ENCODE data around the gene IL37. TPM values are rescaled to one million over a fixed set of nuclear protein-coding genes. Genes with fewer than 3 reads are reported as not detected.

IL37 gene
- total RNA-seq, 1 donor from 2014 or later = not detected

- no peak for ATAC-seq
- TF ChIP-seq CTCF (IDR thresholded peaks at IDR 0.05) = no peak
- intact Hi-C loops (cut with DNase I) = no loop called here
These were observed 25.5 kb upstream of the IL37 start for GRCh38 chr2:112885506-112885902.

GRCh38 chr2:112886291-112886690, 24.7 kb upstream of the IL37 start:
- no peaks in the 10 kb centered on the region for H3K9me3 ChIP-seq
- TF ChIP-seq CTCF (IDR thresholded peaks at IDR 0.05) = no peak
- H3K27ac ChIP-seq = no peak overlapping the region
- no peaks in the 10 kb centered on the region for H3K4me1 ChIP-seq
- no peak for DNase-seq
- H3K27me3 ChIP-seq = no peaks in the 10 kb centered on the region
- intact Hi-C loops (cut with DNase I) = no loop called here
- no peak for ATAC-seq
- no peaks in the 10 kb centered on the region for H3K36me3 ChIP-seq
- no peak overlapping the region for H3K4me3 ChIP-seq

More at GRCh38 chr2:112885506-112885902, 25.5 kb upstream of the IL37 start:
- Histone ChIP-seq H3K4me3 (no peak overlapping the region), H3K36me3 (no peaks in the 10 kb centered on the region), H3K27ac (no peak overlapping the region), H3K9me3 (no peaks in the 10 kb centered on the region), H3K27me3 (no peaks in the 10 kb centered on the region), H3K4me1 (no peaks in the 10 kb centered on the region)
- DNase-seq = no peak

GRCh38 chr2:112887964-112888749, 22.8 kb upstream of the IL37 start:
- Histone ChIP-seq H3K36me3 (no peaks in the 10 kb centered on the region), H3K27ac (no peak overlapping the region), H3K4me1 (no peaks in the 10 kb centered on the region), H3K27me3 (no peaks in the 10 kb centered on the region), H3K4me3 (no peak overlapping the region), H3K9me3 (no peaks in the 10 kb centered on the region)
- no peak for TF ChIP-seq CTCF (IDR thresholded peaks at IDR 0.05)
- ATAC-seq = no peak
- intact Hi-C loops (cut with DNase I) = no loop called here
- no peak for DNase-seq

GRCh38 chr2:112889976-112890375, 21.0 kb upstream of the IL37 start:
- H3K9me3 ChIP-seq = no peaks in the 10 kb centered on the region
- TF ChIP-seq CTCF (IDR thresholded peaks at IDR 0.05) = no peak
- no peak for DNase-seq
- no peak overlapping the region for H3K4me3 ChIP-seq
- H3K27me3 ChIP-seq = no peaks in the 10 kb centered on the region
- H3K36me3 ChIP-seq = no peaks in the 10 kb centered on the region
- no peak for ATAC-seq
- intact Hi-C loops (cut with DNase I) = no loop called here
- no peaks in the 10 kb centered on the region for H3K4me1 ChIP-seq
- no peak overlapping the region for H3K27ac ChIP-seq

GRCh38 chr2:112891385-112891831, 19.6 kb upstream of the IL37 start:
- no peaks in the 10 kb centered on the region for H3K4me1 ChIP-seq
- no peak overlapping the region for H3K27ac ChIP-seq
- no peaks in the 10 kb centered on the region for H3K36me3 ChIP-seq
- TF ChIP-seq CTCF (IDR thresholded peaks at IDR 0.05) = no peak
- no peaks in the 10 kb centered on the region for H3K9me3 ChIP-seq
- intact Hi-C loops (cut with DNase I) = no loop called here
- peak; percentile 43 for ATAC-seq
- H3K27me3 ChIP-seq = no peaks in the 10 kb centered on the region
- DNase-seq = no peak
- no peak overlapping the region for H3K4me3 ChIP-seq
